Jurkat, Clone E6-1 (cell line): ENCODE data around the gene RRAD.

ENCODE experiments used
- DNase-seq: peaks from one replicate; pipeline ENCODE4 v3.0.0-alpha.2; 2011; ENCODE audit warnings: low read depth, low spot score
- H3K4me3 ChIP-seq: 2 replicates; pipeline ENCODE4 v1.5.1; 2011; ENCODE audit warnings: mild to moderate bottlenecking, low read length, control low read depth, moderate library complexity

The RRAD gene

GRCh38 chr16:66920924-66921680, 4.2 kb downstream of the RRAD start:
- no peak for DNase-seq
- H3K4me3 ChIP-seq: no peak overlapping the region

- no peak overlapping the region for H3K4me3 ChIP-seq
- DNase-seq: no peak
Measured at GRCh38 chr16:66920299-66920590, 5.1 kb downstream of the RRAD start.

- no peak for DNase-seq
- no peak overlapping the region for H3K4me3 ChIP-seq
Measured at GRCh38 chr16:66919569-66920298, 5.6 kb downstream of the RRAD start.

- no peak within 1 kb of the TSS for H3K4me3 ChIP-seq
- no peak for DNase-seq
Measured at GRCh38 chr16:66918803-66919568, 6.3 kb downstream of the RRAD start, which contains the start of gene CDH16. TSS of gene CDH16 (minus strand) at chr16:66918885. CDS start at chr16:66918065, 820 bp downstream.

- H3K4me3 ChIP-seq: no peak overlapping the region
- no peak for DNase-seq
Measured at GRCh38 chr16:66918355-66918754, 7.0 kb downstream of the RRAD start.

GRCh38 chr16:66917741-66918140, 7.6 kb downstream of the RRAD start:
- H3K4me3 ChIP-seq: no peak overlapping the region
- no peak for DNase-seq

GRCh38 chr16:66916518-66916917, 8.8 kb downstream of the RRAD start:
- H3K4me3 ChIP-seq: no peak overlapping the region
- DNase-seq: no peak

GRCh38 chr16:66915041-66915440, 10.3 kb downstream of the RRAD start:
- no peak for DNase-seq
- H3K4me3 ChIP-seq: no peak overlapping the region

GRCh38 chr16:66914541-66914940, 10.8 kb downstream of the RRAD start:
- no peak for DNase-seq
- no peak overlapping the region for H3K4me3 ChIP-seq

- DNase-seq: no peak
Measured at GRCh38 chr16:66913711-66914110, 11.6 kb downstream of the RRAD start.

GRCh38 chr16:66913081-66913480, 12.3 kb downstream of the RRAD start:
- no peak overlapping the region for H3K4me3 ChIP-seq
- DNase-seq: no peak

More at GRCh38 chr16:66913711-66914110, 11.6 kb downstream of the RRAD start:
- no peak overlapping the region for H3K4me3 ChIP-seq

GRCh38 chr16:66911801-66912200, 13.5 kb downstream of the RRAD start:
- no peak overlapping the region for H3K4me3 ChIP-seq
- DNase-seq: no peak

GRCh38 chr16:66911112-66911511, 14.2 kb downstream of the RRAD start:
- no peak overlapping the region for H3K4me3 ChIP-seq
- no peak for DNase-seq

GRCh38 chr16:66910175-66910940, 15.0 kb downstream of the RRAD start:
- no peak overlapping the region for H3K4me3 ChIP-seq
- no peak for DNase-seq

GRCh38 chr16:66908762-66909559, 16.4 kb downstream of the RRAD start:
- H3K4me3 ChIP-seq: no peak overlapping the region
- no peak for DNase-seq

GRCh38 chr16:66908116-66908515, 17.2 kb downstream of the RRAD start:
- H3K4me3 ChIP-seq: no peak overlapping the region
- no peak for DNase-seq

GRCh38 chr16:66906916-66907836, 18.2 kb downstream of the RRAD start:
- no peak for DNase-seq
- H3K4me3 ChIP-seq: no peak overlapping the region
